Hippocampal formation (tissue), 2 donors: ENCODE measurements around the gene ZHX3.

Source experiments
- DNase-seq, 2 donors: peaks; one replicate each; lab custom pipeline; 2025; lab: John Stamatoyannopoulos, UW

Gene ZHX3

GRCh38 chr20:41171736-41172295 lies 145.7 kb downstream of the ZHX3 start:
- DNase-seq = no peak

GRCh38 chr20:41170386-41171105 lies 147.0 kb downstream of the ZHX3 start:
- DNase-seq = no peak

- no peak for DNase-seq
Measured at GRCh38 chr20:41169791-41170351, 147.7 kb downstream of the ZHX3 start.

GRCh38 chr20:41169162-41169690 lies 148.3 kb downstream of the ZHX3 start:
- DNase-seq = no peak

DNA sequence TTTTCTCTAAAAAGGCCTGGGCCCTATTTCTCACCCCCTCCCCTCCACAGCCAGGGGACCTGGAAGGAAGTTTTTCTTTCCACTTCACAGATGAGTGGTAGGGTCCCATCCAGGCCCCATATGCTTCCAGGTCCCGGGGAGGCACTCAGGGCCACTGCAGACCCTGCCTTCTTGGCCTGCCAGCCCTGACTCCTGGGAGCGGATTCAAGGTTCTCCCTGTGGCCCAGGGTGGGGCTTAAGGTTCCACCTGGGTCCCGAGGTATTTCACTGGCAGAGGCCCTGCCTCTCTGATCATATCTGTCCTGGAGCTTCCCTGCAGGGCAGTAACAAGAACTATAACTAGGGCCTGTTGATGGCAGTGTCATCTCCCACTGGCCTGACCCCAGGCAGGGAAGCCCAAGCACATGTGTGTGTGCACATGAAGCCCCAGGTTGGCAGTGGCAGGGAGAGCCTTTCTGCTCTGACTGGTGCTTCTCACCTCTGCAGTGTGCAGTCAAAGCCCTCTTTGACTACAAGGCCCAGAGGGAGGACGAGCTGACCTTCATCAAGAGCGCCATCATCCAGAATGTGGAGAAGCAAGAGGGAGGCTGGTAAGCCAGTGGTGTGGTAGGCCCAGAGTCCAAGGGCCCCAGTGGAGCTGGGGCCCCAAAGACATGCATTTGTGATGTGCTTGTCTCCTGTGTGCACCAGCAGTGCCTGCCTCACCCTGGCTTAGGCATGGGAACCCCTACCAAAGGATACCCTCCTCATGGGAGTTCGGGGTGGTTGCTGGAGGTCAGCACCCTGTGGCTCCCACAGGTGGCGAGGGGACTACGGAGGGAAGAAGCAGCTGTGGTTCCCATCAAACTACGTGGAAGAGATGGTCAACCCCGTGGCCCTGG lies 149.0 kb downstream of the ZHX3 start:
- DNase-seq = no peak

- DNase-seq = no peak
Measured at GRCh38 chr20:41167481-41168253, 149.9 kb downstream of the ZHX3 start.

DNA sequence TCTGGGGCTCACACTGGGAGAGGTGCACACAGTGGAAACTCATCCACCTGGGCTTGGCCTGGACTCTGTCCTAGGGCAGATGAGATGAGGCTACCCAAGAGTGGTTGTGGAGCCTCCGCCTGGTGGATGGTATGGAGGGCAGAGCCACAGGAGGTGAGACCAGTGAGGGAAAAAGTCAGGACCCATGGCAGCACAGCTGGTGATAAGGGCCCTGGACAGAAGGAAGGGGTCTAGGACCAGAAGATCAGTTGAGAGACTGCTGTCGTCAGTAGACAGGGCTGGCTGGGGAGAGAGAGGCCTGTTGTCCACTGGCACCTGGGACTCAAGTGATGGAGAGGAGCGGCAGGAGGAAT lies 150.4 kb downstream of the ZHX3 start:
- DNase-seq = no peak

DNA sequence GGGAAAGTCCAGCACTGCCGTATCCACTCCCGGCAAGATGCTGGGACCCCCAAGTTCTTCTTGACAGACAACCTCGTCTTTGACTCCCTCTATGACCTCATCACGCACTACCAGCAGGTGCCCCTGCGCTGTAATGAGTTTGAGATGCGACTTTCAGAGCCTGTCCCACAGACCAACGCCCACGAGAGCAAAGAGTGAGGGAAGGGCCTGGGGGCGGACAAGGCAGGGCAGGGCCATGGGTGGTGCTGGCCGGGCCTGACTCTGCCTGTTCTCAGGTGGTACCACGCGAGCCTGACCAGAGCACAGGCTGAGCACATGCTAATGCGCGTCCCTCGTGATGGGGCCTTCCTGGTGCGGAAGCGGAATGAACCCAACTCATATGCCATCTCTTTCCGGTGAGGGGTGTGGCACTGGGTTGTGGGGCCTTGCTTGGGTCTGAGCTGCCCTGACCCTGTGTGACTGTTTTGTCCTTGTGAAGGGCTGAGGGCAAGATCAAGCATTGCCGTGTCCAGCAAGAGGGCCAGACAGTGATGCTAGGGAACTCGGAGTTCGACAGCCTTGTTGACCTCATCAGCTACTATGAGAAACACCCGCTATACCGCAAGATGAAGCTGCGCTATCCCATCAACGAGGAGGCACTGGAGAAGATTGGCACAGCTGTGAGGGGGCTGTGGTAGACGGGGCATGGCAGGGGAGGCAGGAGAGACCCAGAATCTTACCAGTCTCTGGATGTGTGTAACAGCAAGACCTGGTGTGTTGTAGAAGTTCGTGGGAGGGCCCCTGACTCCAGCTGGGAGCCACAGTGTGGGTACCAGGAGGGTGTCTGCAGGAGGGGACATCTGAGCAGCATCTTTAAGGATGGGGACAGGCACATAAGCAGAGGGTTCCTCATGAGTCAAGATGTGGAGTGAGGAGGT lies 151.1 kb downstream of the ZHX3 start:
- no peak for DNase-seq

DNA sequence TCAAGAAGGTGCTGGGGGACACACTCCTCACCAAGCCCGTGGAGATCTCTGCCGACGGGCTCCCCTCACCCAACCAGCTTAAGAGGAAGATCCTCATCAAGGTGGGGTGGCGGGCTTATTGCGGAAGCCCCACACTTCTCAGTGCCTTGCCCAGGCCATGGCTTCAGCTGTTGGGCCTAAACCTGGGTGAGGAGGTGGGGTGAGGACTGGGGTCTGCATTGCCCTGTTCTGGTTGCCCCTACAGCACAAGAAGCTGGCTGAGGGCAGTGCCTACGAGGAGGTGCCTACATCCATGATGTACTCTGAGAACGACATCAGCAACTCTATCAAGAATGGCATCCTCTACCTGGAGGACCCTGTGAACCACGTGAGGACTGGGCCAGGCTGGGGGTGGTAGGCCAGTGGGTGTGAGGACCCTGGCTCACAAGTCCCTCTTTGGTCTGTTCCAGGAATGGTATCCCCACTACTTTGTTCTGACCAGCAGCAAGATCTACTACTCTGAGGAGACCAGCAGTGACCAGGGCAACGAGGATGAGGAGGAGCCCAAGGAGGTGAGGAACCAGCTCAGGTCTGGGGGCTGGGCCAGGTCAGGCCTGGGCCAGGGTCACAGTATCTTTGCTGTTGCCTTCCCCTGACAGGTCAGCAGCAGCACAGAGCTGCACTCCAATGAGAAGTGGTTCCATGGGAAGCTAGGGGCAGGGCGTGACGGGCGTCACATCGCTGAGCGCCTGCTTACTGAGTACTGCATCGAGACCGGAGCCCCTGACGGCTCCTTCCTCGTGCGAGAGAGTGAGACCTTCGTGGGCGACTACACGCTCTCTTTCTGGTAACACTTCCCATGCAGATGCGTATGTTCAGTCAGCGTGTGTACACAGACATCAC lies 152.3 kb downstream of the ZHX3 start:
- DNase-seq = no peak

- DNase-seq = no peak
Measured at GRCh38 chr20:41163821-41164220, 153.7 kb downstream of the ZHX3 start.

DNA sequence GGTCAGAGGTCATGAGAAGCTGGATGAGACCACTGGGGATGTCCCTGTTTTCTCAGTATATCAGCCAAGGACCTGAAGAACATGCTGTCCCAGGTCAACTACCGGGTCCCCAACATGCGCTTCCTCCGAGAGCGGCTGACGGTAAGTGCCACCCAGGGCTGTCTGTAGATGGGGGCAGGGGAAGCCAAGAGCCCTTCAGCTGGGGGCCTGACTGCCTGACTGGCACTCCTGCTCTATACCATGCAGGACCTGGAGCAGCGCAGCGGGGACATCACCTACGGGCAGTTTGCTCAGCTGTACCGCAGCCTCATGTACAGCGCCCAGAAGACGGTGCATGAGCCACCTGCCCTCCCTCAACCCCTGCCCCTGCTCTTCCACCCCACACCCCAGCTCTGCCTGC lies 155.1 kb downstream of the ZHX3 start:
- no peak for DNase-seq

GRCh38 chr20:41161886-41162285 lies 155.6 kb downstream of the ZHX3 start:
- DNase-seq = peak in 1 of 2 donors; percentile 21

DNA sequence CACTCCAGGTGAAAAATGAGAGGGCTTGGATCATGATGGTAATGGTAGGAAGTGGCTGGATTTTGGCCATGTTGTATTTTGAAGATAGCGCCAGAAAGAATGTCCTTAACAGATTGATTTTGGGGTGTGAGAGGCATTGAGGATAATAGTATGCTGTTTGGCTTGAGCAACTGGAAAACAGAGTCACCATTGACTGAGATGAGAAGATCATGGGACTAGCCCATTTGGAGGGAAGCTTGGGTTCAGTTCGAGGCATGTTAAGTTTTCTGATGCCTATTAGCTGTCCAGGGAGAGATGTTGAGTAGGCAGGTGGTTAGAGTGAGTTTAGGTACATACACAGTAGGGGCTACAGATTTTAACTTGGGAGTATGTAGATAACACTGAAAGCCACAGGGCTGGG lies 156.8 kb downstream of the ZHX3 start:
- no peak for DNase-seq

DNA sequence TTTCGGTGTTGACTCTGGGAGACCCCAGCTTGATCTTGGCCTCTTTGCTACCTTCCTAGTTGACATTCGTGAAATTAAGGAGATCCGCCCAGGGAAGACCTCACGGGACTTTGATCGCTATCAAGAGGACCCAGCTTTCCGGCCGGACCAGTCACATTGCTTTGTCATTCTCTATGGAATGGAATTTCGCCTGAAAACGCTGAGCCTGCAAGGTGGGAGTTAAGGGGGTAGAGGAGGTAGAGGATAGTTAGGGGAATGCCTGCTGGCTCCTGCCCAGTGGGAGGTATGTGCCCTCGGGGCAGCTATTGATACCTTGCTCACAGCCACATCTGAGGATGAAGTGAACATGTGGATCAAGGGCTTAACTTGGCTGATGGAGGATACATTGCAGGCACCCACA lies 158.0 kb downstream of the ZHX3 start:
- DNase-seq = no peak

DNA sequence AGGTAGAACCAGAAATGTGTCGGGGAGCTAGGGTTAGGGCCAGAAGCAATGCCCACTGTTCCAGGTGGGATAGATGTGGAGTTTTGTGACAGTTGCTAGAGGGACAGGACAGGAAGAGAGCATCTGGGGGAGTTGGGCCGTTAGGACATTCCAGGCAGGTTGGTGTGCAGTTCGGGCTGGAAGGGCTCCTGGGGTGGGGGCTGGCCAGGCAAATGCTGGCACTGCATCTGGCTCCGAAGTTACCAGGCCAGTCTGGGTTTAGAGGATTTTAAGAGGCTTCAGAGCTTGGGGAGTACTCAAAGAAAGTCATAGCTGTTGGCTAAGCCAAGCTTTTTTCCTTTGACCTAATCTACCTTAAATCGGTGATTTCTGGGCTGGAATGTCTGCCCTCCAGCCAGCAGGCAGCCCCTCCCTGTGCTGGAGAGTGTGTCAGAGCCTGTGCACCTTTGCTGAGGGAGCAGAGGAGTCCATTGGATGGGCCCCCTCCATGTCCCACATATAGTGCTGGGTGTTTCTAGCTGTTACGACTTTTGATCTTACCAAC lies 159.4 kb downstream of the ZHX3 start:
- DNase-seq = no peak

- DNase-seq = no peak
Measured at GRCh38 chr20:41155261-41155660, 162.3 kb downstream of the ZHX3 start.

DNA sequence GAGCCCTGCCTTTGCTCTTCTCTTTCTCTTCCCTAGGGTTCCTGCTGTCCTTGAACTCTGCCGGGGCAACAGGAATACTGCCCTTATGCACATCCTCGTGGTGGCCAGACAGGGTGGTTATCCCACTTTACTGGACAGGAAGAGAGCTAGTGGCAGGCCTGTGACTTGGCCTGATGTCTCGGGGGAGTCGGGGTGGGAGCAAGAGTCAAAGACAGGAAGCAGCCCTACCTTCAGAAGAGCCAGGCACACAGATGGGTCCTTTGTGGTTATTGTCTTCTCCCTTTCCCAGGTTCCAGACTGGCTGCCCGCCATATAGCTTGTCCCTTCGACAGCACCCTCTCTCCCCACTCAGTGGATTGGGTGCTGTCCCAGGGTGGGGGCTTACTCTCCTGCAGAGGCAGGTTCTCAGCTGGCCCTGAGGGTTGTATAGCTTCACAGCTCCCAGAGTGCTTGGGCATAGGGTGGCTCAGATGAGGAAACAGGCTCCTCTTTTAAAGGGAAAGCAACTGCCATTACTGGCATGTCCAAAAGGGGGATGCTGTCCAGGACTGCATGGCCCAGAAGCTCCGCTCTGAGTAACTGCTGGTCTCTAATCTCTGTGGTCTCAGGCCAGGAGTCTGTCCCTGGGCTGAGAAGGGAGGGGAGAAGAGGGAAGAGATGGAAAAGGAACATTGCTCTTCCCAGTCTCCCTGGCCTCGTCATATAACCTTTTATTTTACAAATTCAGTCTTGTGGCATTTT lies 162.9 kb downstream of the ZHX3 start:
- no peak for DNase-seq

GRCh38 chr20:41152108-41152757 lies 165.3 kb downstream of the ZHX3 start:
- no peak for DNase-seq
